ENCODE results near the gene CDY1B.
"Not testable (repeated sequence)": the region's sequence is repeated elsewhere in the genome, so short reads cannot be mapped to it uniquely, and the experiment has no call there.

GRCh38 chrY:24047919-24048318, at the start of gene CDY1B:
- not testable (repeated sequence) for TF ChIP-seq CTCF, POLR2AphosphoS5, POLR2A, EP300 (IDR thresholded peaks at IDR 0.05)

Data from sigmoid colon (tissue), 4 donors.